IMR-90 (cell line): Measurements from ENCODE around the gene N4BP2. TPM values are rescaled to one million over a fixed set of nuclear protein-coding genes. Genes with fewer than 3 reads are reported as not detected.

Experiments
- ATAC-seq: fragments of 200-7000 bp; cut with Tn5 transposase; 2 replicates; pipeline ENCODE4 v1.9.1; 2020; ENCODE audit warnings: low read depth, mild to moderate bottlenecking, moderate library complexity
- BruUV-seq: library from RNA; stranded (reverse); fragments of 400-500 nt; replicated peaks from 2 replicates; lab custom pipeline; 2021; lab: Mats Ljungman, UMichigan
- CTCF ChIA-PET: fragments of 300-600 bp; formaldehyde crosslinking; extraction: SDS; loops from one replicate; lab custom pipeline; 2021; ENCODE audit warnings: antibody characterized with exemption; lab: Yijun Ruan, JAX
- POLR2A ChIA-PET: fragments of 300-600 bp; sonication (Branson Sonifier 250); formaldehyde crosslinking; loops from one replicate; lab custom pipeline; 2022; ENCODE audit warnings: antibody characterized with exemption; ENCODE audit not compliant: unreplicated experiment; lab: Charles Lee
- DNase-seq: peaks from one replicate; pipeline ENCODE4 v3.0.0; 2013
- H2AFZ ChIP-seq: replicated peaks from 2 replicates; pipeline ENCODE3; 2013; ENCODE audit warnings: low read length, mild to moderate bottlenecking; ENCODE audit not compliant: poor library complexity
- H2AK5ac ChIP-seq: 2 replicates; pipeline ENCODE4 v1.6.1; 2013; ENCODE audit warnings: low read depth, low read length, inconsistent platforms
- H2AK9ac ChIP-seq: replicated peaks from 2 replicates; pipeline ENCODE3; 2013; ENCODE audit warnings: mild to moderate bottlenecking, low read depth, low read length, moderate library complexity; ENCODE audit not compliant: poor library complexity
- H2BK120ac ChIP-seq: 2 replicates; pipeline ENCODE4 v1.6.1; 2013; ENCODE audit warnings: low read depth, low read length, inconsistent platforms
- H2BK15ac ChIP-seq: 3 replicates; pipeline ENCODE4 v1.6.1; 2013; ENCODE audit warnings: low read depth, low read length, inconsistent platforms
- H2BK20ac ChIP-seq: 2 replicates; pipeline ENCODE4 v1.6.1; 2013; ENCODE audit warnings: low read depth, mild to moderate bottlenecking, inconsistent platforms, low read length, moderate library complexity
- H2BK5ac ChIP-seq: 2 replicates; pipeline ENCODE4 v1.6.1; 2013; ENCODE audit warnings: mild to moderate bottlenecking, low read depth, low read length, inconsistent platforms; ENCODE audit not compliant: poor library complexity, severe bottlenecking
- H3K14ac ChIP-seq: replicated peaks from 2 replicates; pipeline ENCODE4 v1.6.1; 2013; ENCODE audit warnings: low read depth, low read length, inconsistent platforms
- H3K18ac ChIP-seq: 2 replicates; pipeline ENCODE4 v1.6.1; 2013; ENCODE audit warnings: low read depth, low read length, control low read depth
- H3K23ac ChIP-seq: 2 replicates; pipeline ENCODE4 v1.6.1; 2013; ENCODE audit warnings: low read depth, low read length, inconsistent platforms
- H3K27ac ChIP-seq: 2 replicates; pipeline ENCODE4 v1.5.1; 2013; ENCODE audit warnings: mild to moderate bottlenecking, control low read depth, low read length; ENCODE audit not compliant: insufficient read depth
- H3K27me3 ChIP-seq: 2 replicates; pipeline ENCODE4 v1.6.1; 2013; ENCODE audit warnings: low read length; ENCODE audit not compliant: control insufficient read depth, insufficient read depth
- H3K36me3 ChIP-seq: 2 replicates; pipeline ENCODE4 v1.6.1; 2013; ENCODE audit warnings: low read length, mixed read lengths; ENCODE audit not compliant: control insufficient read depth, insufficient read depth
- H3K4ac ChIP-seq: 2 replicates; pipeline ENCODE4 v1.6.1; 2013; ENCODE audit warnings: low read depth, low read length, inconsistent platforms
- H3K4me1 ChIP-seq: 2 replicates; pipeline ENCODE4 v1.6.1; 2013; ENCODE audit warnings: low read length, mixed read lengths; ENCODE audit not compliant: control insufficient read depth, insufficient read depth
- H3K4me2 ChIP-seq: 2 replicates; pipeline ENCODE4 v1.6.1; 2013; ENCODE audit warnings: low read depth, mild to moderate bottlenecking, control low read depth, low read length, moderate library complexity
- H3K4me3 ChIP-seq: 2 replicates; pipeline ENCODE4 v1.5.1; 2013; ENCODE audit warnings: low read depth, mild to moderate bottlenecking, control low read depth, low read length, moderate library complexity; ENCODE audit not compliant: insufficient read depth
- H3K56ac ChIP-seq: 2 replicates; pipeline ENCODE4 v1.6.1; 2013; ENCODE audit warnings: low read length, inconsistent platforms; ENCODE audit not compliant: insufficient read depth; ENCODE audit errors: extremely low read depth
- H3K79me1 ChIP-seq, 2 experiments: 2 replicates each; pipeline ENCODE4 v1.6.1; 2013; ENCODE audit warnings: low read length in 2 of 2, inconsistent platforms in 1 of 2, low read depth in 1 of 2
- H3K9ac ChIP-seq: 2 replicates; pipeline ENCODE4 v1.6.1; 2013; ENCODE audit warnings: low read depth, low read length, control low read depth
- H3K9me1 ChIP-seq: 2 replicates; pipeline ENCODE4 v1.6.1; 2013; ENCODE audit warnings: low read length, inconsistent platforms; ENCODE audit not compliant: insufficient read depth
- H3K9me3 ChIP-seq: 2 replicates; pipeline ENCODE4 v1.6.1; 2013; ENCODE audit warnings: low read length; ENCODE audit not compliant: control insufficient read depth, insufficient read depth
- H4K20me1 ChIP-seq: 2 replicates; pipeline ENCODE4 v1.6.1; 2013; ENCODE audit warnings: low read length, inconsistent platforms; ENCODE audit not compliant: insufficient read depth
- H4K5ac ChIP-seq: 2 replicates; pipeline ENCODE4 v1.6.1; 2013; ENCODE audit warnings: mild to moderate bottlenecking, low read depth, low read length, control low read depth
- H4K8ac ChIP-seq, 2 experiments: 2 replicates each; pipeline ENCODE4 v1.6.1; 2013; ENCODE audit warnings: low read depth in 2 of 2, low read length in 2 of 2, control low read depth in 1 of 2, inconsistent platforms in 1 of 2
- H4K91ac ChIP-seq: 2 replicates; pipeline ENCODE4 v1.6.1; 2013; ENCODE audit warnings: low read depth, low read length, inconsistent platforms; ENCODE audit not compliant: insufficient read depth
- BHLHE40 ChIP-seq: fragments of 150-350 bp; IDR thresholded peaks from 2 replicates; pipeline ENCODE4 v1.6.1; 2016; ENCODE audit warnings: mild to moderate bottlenecking, low read depth, low read length
- CEBPB ChIP-seq: IDR thresholded peaks from 2 replicates; pipeline ENCODE4 v1.6.1; 2012; ENCODE audit warnings: low read depth, low read length, improper control_type of control experiment
- CHD1 ChIP-seq: IDR thresholded peaks from 2 replicates; pipeline ENCODE4 v1.6.1; 2012; ENCODE audit warnings: low read depth, low read length, improper control_type of control experiment
- FOS ChIP-seq: fragments of 150-350 bp; IDR thresholded peaks from 2 replicates; pipeline ENCODE4 v1.6.1; 2016; ENCODE audit warnings: low read depth, low read length
- MXI1 ChIP-seq: IDR thresholded peaks from 2 replicates; pipeline ENCODE4 v1.6.1; 2012; ENCODE audit warnings: low read depth, mild to moderate bottlenecking, low read length, moderate library complexity, borderline replicate concordance
- NFE2L2 ChIP-seq: fragments of 150-350 bp; IDR thresholded peaks from 2 replicates; pipeline ENCODE4 v1.6.1; 2016; ENCODE audit warnings: low read depth, mild to moderate bottlenecking, low read length
- RCOR1 ChIP-seq: IDR thresholded peaks from 2 replicates; pipeline ENCODE4 v1.6.1; 2012; ENCODE audit warnings: mild to moderate bottlenecking, low read length, improper control_type of control experiment; ENCODE audit not compliant: insufficient replicate concordance
- RFX5 ChIP-seq: IDR thresholded peaks from 2 replicates; pipeline ENCODE4 v1.8.0; 2012; ENCODE audit warnings: low read depth, mild to moderate bottlenecking, low read length, moderate library complexity
- WGBS, 2 experiments: methylation state at CpG; one replicate each; pipeline versions ENCODE4 v1.1.5 to v1.1.7; 2013; ENCODE audit warnings: missing lambda C conversion rate in 2 of 2; ENCODE audit not compliant: insufficient read length in 1 of 2; ENCODE audit errors: extremely low coverage in 2 of 2; 5-methylcytosine and 5-hydroxymethylcytosine counted together
- dilution Hi-C: fragments of 300-500 bp; cut with HindIII; formaldehyde crosslinking; loops from one replicate; pipeline ENCODE4 v1.14.3; 2018; ENCODE audit warnings: low sequenced_read_pairs; ENCODE audit not compliant: unreplicated experiment
- in situ Hi-C: fragments of 300-500 bp; cut with MboI; formaldehyde crosslinking; loops from 3 replicates; pipeline ENCODE4 v1.14.3; 2019; ENCODE audit warnings: low sequenced_read_pairs, inconsistent platforms, mixed read lengths
- intact Hi-C: fragments of 100-400 bp; cut with micrococcal nuclease; formaldehyde crosslinking; loops from 2 replicates; pipeline ENCODE4 v1.10.0; 2022
- polyA plus RNA-seq, 3 experiments: library from polyadenylated mRNA; depleted of rRNA; stranded (reverse); fragments of >200 nt; gene quantifications; 2 replicates each; pipeline ENCODE4 v1.2.3, GENCODE V29; 2012; ENCODE audit warnings: low replicate concordance in 1 of 3
- total RNA-seq: library from RNA; depleted of rRNA; stranded (reverse); fragments of >200 nt; gene quantifications from 2 replicates; pipeline ENCODE4 v1.2.3, GENCODE V29; 2012
- TF ChIP-seq, protein P1 (sequence below): fragments of 150-350 bp; IDR thresholded peaks from 2 replicates; pipeline ENCODE4 v1.6.1; 2016; ENCODE audit warnings: low read depth, mild to moderate bottlenecking, low read length, moderate library complexity, borderline replicate concordance
- TF ChIP-seq, protein P2 (sequence below): conservative IDR thresholded peaks from 2 replicates; pipeline ENCODE4 v1.5.1; 2012; ENCODE audit warnings: mild to moderate bottlenecking, low read depth, low read length, improper control_type of control experiment
- TF ChIP-seq, protein P3 (sequence below): fragments of 150-350 bp; IDR thresholded peaks from 2 replicates; pipeline ENCODE4 v1.6.1; 2017; ENCODE audit warnings: mild to moderate bottlenecking, antibody characterized with exemption, low read length, low read depth

N4BP2 gene
- total and polyA plus RNA-seq, 2 of the 4 experiments (the other 2 are of a cell fraction) = 0.84 to 2.2 TPM

DNA sequence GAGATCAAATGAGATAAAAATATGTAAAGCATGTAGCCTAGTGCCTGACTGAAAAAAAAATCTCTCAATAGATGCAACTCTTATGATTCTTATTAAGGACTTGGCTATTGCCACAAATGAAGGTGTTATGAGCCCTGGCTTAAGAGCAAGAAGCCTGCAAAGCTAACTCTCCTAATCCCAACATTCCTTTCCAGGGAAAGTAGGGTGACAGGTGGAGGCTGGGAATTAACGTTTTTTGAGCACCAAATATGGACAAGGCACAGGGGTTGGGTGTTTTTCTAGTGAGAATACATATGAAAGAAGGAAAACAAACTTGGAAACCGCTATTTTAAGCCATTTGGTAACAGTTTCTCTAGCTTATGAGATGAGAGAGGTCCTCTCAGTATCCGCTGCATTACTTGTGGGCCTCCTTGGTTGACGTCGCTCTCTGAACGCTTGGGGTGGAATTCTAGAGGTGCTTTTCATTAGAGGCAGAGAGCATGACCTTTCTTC lies 142.6 kb downstream of the N4BP2 start:
- Histone ChIP-seq H3K56ac (no peak overlapping the region), H2BK20ac (no peak overlapping the region), H2AK5ac (no peak overlapping the region), H3K27me3 (peaks cover 2% of the 10 kb centered on the region; the same call in 1 of the 2 replicates), H3K27ac (no peak overlapping the region), H3K4ac (no peak overlapping the region), H3K79me1 (no peaks in the 10 kb centered on the region), H3K14ac (no peak overlapping the region), H3K9me1 (no peaks in the 10 kb centered on the region), H3K9ac (no peak overlapping the region), H2BK15ac (no peak overlapping the region), H3K23ac (no peak overlapping the region), H4K91ac (no peak overlapping the region), H3K36me3 (no peaks in the 10 kb centered on the region), H2AK9ac (no peak overlapping the region), H3K9me3 (no peaks in the 10 kb centered on the region), H4K5ac (no peak overlapping the region), H2BK5ac (no peak overlapping the region), H4K20me1 (no peaks in the 10 kb centered on the region), H3K4me2 (no peak overlapping the region), H4K8ac (no peak overlapping the region), H2AFZ (no peak overlapping the region), H3K4me1 (peaks cover 2% of the 10 kb centered on the region; the same call in 1 of the 2 replicates), H3K4me3 (no peak overlapping the region), H3K18ac (no peak overlapping the region), H2BK120ac (no peak overlapping the region)
- ChIA-PET CTCF (no interaction called here), POLR2A (no interaction called here)
- no peak for TF ChIP-seq NFE2L2
- TF ChIP-seq MXI1 = no peak
- TF ChIP-seq CHD1 = no peak
- no peak for TF ChIP-seq CEBPB
- no peak for TF ChIP-seq BHLHE40
- TF ChIP-seq RCOR1 = no peak
- TF ChIP-seq, protein P1, sequence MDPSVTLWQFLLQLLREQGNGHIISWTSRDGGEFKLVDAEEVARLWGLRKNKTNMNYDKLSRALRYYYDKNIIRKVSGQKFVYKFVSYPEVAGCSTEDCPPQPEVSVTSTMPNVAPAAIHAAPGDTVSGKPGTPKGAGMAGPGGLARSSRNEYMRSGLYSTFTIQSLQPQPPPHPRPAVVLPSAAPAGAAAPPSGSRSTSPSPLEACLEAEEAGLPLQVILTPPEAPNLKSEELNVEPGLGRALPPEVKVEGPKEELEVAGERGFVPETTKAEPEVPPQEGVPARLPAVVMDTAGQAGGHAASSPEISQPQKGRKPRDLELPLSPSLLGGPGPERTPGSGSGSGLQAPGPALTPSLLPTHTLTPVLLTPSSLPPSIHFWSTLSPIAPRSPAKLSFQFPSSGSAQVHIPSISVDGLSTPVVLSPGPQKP = no peak
- TF ChIP-seq, protein P2, sequence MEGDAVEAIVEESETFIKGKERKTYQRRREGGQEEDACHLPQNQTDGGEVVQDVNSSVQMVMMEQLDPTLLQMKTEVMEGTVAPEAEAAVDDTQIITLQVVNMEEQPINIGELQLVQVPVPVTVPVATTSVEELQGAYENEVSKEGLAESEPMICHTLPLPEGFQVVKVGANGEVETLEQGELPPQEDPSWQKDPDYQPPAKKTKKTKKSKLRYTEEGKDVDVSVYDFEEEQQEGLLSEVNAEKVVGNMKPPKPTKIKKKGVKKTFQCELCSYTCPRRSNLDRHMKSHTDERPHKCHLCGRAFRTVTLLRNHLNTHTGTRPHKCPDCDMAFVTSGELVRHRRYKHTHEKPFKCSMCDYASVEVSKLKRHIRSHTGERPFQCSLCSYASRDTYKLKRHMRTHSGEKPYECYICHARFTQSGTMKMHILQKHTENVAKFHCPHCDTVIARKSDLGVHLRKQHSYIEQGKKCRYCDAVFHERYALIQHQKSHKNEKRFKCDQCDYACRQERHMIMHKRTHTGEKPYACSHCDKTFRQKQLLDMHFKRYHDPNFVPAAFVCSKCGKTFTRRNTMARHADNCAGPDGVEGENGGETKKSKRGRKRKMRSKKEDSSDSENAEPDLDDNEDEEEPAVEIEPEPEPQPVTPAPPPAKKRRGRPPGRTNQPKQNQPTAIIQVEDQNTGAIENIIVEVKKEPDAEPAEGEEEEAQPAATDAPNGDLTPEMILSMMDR = no peak
- no peak for TF ChIP-seq FOS
- no peak for TF ChIP-seq RFX5
- TF ChIP-seq, protein P3, sequence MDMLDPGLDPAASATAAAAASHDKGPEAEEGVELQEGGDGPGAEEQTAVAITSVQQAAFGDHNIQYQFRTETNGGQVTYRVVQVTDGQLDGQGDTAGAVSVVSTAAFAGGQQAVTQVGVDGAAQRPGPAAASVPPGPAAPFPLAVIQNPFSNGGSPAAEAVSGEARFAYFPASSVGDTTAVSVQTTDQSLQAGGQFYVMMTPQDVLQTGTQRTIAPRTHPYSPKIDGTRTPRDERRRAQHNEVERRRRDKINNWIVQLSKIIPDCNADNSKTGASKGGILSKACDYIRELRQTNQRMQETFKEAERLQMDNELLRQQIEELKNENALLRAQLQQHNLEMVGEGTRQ = no peak
- no TSS peak for BruUV-seq
- ATAC-seq (no peak), DNase-seq (no peak)
- in situ Hi-C loops = no loop called here
- no CpG with 5 or more reads among the region's 6 CpGs for WGBS, 2 experiments
- dilution Hi-C loops = no loop called here
- intact Hi-C loops = no loop called here
